HG02623 (cell line): Measurements from ENCODE around the gene ZNF592.

Experiments
- ATAC-seq: cut with Tn5 transposase; IDR thresholded peaks from one replicate; pipeline ENCODE4 v1.9.1; 2021; ENCODE audit warnings: moderate library complexity; ENCODE audit not compliant: unreplicated experiment

Gene ZNF592

GRCh38 chr15:84824260-84825007 lies 76.0 kb downstream of the ZNF592 start:
- no peak for ATAC-seq

- no peak for ATAC-seq
Observed at GRCh38 chr15:84826369-84826823, 78.0 kb downstream of the ZNF592 start.

GRCh38 chr15:84827246-84827645 lies 78.9 kb downstream of the ZNF592 start:
- no peak for ATAC-seq

GRCh38 chr15:84828086-84828908 lies 79.9 kb downstream of the ZNF592 start:
- no peak for ATAC-seq

GRCh38 chr15:84829428-84829827 lies 81.0 kb downstream of the ZNF592 start:
- no peak for ATAC-seq

- ATAC-seq = no peak
Observed at GRCh38 chr15:84830036-84830435, 81.6 kb downstream of the ZNF592 start.

- no peak for ATAC-seq
Observed at GRCh38 chr15:84831028-84831427, 82.6 kb downstream of the ZNF592 start.

- no peak for ATAC-seq
Observed at GRCh38 chr15:84831613-84832012, 83.2 kb downstream of the ZNF592 start.

- no peak for ATAC-seq
Observed at GRCh38 chr15:84832448-84833040, 84.2 kb downstream of the ZNF592 start.

- ATAC-seq = no peak
Observed at GRCh38 chr15:84833447-84834228, 85.2 kb downstream of the ZNF592 start.

GRCh38 chr15:84834229-84834955 lies 86.0 kb downstream of the ZNF592 start:
- no peak for ATAC-seq

- no peak for ATAC-seq
Observed at GRCh38 chr15:84834969-84835368, 86.6 kb downstream of the ZNF592 start.

GRCh38 chr15:84835661-84836337 lies 87.4 kb downstream of the ZNF592 start:
- no peak for ATAC-seq

- no peak for ATAC-seq
Observed at GRCh38 chr15:84836844-84837243, 88.5 kb downstream of the ZNF592 start.

GRCh38 chr15:84839714-84840113 lies 91.3 kb downstream of the ZNF592 start:
- ATAC-seq = no peak

GRCh38 chr15:84840255-84840654 lies 91.9 kb downstream of the ZNF592 start:
- no peak for ATAC-seq

- no peak for ATAC-seq
Observed at GRCh38 chr15:84840741-84841429, 92.5 kb downstream of the ZNF592 start.

GRCh38 chr15:84842781-84843180 lies 94.4 kb downstream of the ZNF592 start:
- no peak for ATAC-seq

- ATAC-seq = no peak
Observed at GRCh38 chr15:84844964-84845363, 96.6 kb downstream of the ZNF592 start.
